Mucosa of stomach (tissue), 1 donor: ENCODE data around the gene GPHN.

Experiments
- H3K27me3 ChIP-seq: one replicate; pipeline ENCODE4 v1.7.0; 2013; ENCODE audit warnings: mild to moderate bottlenecking, low read length; ENCODE audit not compliant: control insufficient read depth, insufficient read depth
- H3K36me3 ChIP-seq: one replicate; pipeline ENCODE4 v1.7.0; 2013; ENCODE audit warnings: low read length; ENCODE audit not compliant: control insufficient read depth, insufficient read depth
- H3K4me1 ChIP-seq: one replicate; pipeline ENCODE4 v1.7.0; 2013; ENCODE audit warnings: mild to moderate bottlenecking, low read length; ENCODE audit not compliant: control insufficient read depth, insufficient read depth
- H3K4me3 ChIP-seq: one replicate; pipeline ENCODE4 v1.7.0; 2013; ENCODE audit warnings: low read length
- H3K9ac ChIP-seq: one replicate; pipeline ENCODE4 v1.7.0; 2013; ENCODE audit warnings: mild to moderate bottlenecking, low read length, moderate library complexity
- H3K9me3 ChIP-seq: one replicate; pipeline ENCODE4 v1.7.0; 2013; ENCODE audit warnings: mild to moderate bottlenecking, low read length, moderate library complexity; ENCODE audit not compliant: control insufficient read depth
- donor health status: Pancreatic carcinoma.

Gene GPHN

DNA sequence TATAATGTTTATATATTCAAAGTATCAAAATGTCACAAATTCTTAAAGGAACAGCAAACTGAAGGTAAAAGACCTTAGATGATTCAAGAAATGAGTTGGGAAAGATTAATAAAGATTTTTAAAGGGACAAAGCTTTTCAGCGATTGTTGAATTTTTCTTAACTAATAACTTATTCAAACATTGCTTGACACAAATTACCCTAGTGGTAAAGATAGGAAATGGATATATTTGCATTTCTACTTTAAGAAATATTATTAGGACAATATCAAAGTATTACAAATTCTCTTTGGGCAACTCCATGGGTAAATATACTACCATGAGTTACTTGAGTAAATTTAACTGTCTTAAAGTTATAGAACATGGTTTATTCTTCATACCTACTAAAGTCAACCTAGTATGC lies 415.3 kb downstream of the GPHN start:
- no peak overlapping the region for H3K9ac ChIP-seq
- no peak overlapping the region for H3K4me3 ChIP-seq
- H3K4me1 ChIP-seq, result no peaks in the 10 kb centered on the region
- H3K9me3 ChIP-seq, result no peaks in the 10 kb centered on the region
- H3K36me3 ChIP-seq, result no peaks in the 10 kb centered on the region
- H3K27me3 ChIP-seq, result no peaks in the 10 kb centered on the region

DNA sequence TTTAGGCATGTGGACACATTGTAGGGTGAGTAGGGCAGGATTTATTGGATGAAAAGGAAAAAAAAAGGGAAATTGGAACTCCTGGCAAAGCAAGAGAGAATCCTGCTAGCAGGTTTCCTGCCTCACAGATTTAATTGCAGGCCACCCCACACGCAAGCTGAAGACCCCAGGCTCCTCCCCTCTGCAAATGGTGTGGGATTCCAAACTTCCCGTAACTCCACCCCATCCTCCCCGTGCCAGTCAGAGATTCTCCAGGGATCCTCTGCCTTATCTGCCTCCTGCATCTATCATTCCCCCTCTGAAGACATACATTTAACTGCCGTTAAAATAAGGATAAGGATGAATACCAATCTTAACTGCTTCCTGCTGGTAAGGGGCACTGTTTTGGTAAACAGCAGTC lies 431.5 kb downstream of the GPHN start:
- Histone ChIP-seq H3K27me3 (no peaks in the 10 kb centered on the region), H3K9ac (no peak overlapping the region), H3K4me3 (no peak overlapping the region), H3K4me1 (no peaks in the 10 kb centered on the region), H3K9me3 (peaks cover 11% of the 10 kb centered on the region), H3K36me3 (no peaks in the 10 kb centered on the region)

- H3K9ac ChIP-seq, result no peak overlapping the region
- no peaks in the 10 kb centered on the region for H3K27me3 ChIP-seq
- no peaks in the 10 kb centered on the region for H3K4me1 ChIP-seq
- H3K9me3 ChIP-seq, result peaks cover 22% of the 10 kb centered on the region
- H3K36me3 ChIP-seq, result no peaks in the 10 kb centered on the region
- H3K4me3 ChIP-seq, result no peak overlapping the region
Measured at GRCh38 chr14:66944872-66945271, 436.9 kb downstream of the GPHN start.

GRCh38 chr14:66955159-66955558 lies 447.2 kb downstream of the GPHN start:
- H3K9ac ChIP-seq, result no peak overlapping the region
- H3K27me3 ChIP-seq, result no peaks in the 10 kb centered on the region
- H3K9me3 ChIP-seq, result peaks cover 4% of the 10 kb centered on the region

DNA sequence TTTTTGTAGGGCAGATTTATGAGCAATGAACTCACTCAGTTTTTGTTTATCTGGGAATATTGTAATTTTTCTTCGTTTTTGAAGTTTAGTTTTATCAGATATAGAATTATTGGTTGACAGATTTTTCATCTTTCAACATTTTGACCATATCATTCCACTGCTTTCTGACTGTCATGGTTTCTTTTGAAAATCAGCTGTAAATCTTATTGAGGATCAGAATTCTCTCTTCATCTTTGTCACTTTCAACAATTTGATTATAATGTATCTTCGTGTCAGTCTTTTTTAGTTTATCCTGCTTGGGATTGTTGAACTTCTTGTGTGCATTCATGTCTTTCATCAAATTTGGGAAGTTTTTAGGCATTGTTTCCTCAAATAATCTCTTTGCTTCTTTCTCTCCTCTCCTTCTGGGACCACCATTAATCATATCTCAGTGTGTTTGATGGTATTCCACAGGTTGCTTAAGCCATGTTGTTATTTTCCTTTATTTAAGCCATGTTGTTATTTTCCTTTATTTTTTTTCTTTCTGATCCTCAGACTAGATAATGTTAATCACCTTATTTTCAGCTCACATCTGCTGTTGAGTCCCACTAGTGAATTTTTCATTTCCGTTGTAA lies 451.6 kb downstream of the GPHN start:
- Histone ChIP-seq H3K4me1 (no peaks in the 10 kb centered on the region), H3K4me3 (no peak overlapping the region), H3K27me3 (no peaks in the 10 kb centered on the region), H3K9ac (no peak overlapping the region), H3K9me3 (peaks cover 4% of the 10 kb centered on the region), H3K36me3 (no peaks in the 10 kb centered on the region)

More at GRCh38 chr14:66955159-66955558, 447.2 kb downstream of the GPHN start:
- no peaks in the 10 kb centered on the region for H3K36me3 ChIP-seq
- no peak overlapping the region for H3K4me3 ChIP-seq
- no peaks in the 10 kb centered on the region for H3K4me1 ChIP-seq

DNA sequence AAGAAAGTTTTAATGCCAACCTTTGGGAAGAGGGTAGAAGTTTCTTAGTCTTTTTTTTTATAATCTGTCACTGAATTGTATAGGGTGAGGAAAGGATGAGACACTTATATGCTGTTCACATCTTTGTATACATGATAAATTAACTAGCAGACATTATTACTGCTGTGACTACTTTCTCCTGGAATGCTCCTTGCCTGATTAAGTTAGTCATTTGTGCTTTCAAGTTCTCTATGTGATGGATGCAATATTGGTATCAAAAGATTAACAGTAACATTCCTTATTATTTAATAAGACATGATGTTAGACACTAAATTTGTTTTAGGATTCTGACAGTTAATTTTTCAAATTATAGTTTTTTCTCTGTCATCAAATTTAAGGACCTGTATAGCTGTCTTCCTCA lies 457.9 kb downstream of the GPHN start:
- no peaks in the 10 kb centered on the region for H3K9me3 ChIP-seq
- no peaks in the 10 kb centered on the region for H3K27me3 ChIP-seq
- no peak overlapping the region for H3K9ac ChIP-seq
- no peaks in the 10 kb centered on the region for H3K36me3 ChIP-seq
- no peak overlapping the region for H3K4me3 ChIP-seq
- H3K4me1 ChIP-seq, result no peaks in the 10 kb centered on the region

DNA sequence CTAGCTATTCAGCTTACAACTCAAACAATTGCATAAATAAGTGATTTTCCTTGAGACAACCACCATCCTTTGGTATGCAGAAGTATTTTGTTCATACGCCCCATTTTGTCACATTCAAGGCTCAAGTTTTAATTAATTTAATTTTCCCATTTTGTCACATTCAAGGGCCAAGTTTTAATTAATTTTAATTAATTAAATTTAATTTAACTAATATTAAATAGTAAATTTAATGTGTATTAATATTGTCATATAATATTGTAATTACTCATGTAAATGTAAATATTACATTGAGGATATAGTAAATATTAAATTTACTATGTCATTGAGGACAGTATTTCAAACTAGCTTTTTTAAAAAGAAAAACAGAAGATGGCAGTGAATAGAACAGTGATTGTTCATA lies 464.5 kb downstream of the GPHN start:
- Histone ChIP-seq H3K27me3 (no peaks in the 10 kb centered on the region), H3K9me3 (no peaks in the 10 kb centered on the region), H3K4me3 (no peak overlapping the region), H3K36me3 (no peaks in the 10 kb centered on the region), H3K4me1 (no peaks in the 10 kb centered on the region), H3K9ac (no peak overlapping the region)

DNA sequence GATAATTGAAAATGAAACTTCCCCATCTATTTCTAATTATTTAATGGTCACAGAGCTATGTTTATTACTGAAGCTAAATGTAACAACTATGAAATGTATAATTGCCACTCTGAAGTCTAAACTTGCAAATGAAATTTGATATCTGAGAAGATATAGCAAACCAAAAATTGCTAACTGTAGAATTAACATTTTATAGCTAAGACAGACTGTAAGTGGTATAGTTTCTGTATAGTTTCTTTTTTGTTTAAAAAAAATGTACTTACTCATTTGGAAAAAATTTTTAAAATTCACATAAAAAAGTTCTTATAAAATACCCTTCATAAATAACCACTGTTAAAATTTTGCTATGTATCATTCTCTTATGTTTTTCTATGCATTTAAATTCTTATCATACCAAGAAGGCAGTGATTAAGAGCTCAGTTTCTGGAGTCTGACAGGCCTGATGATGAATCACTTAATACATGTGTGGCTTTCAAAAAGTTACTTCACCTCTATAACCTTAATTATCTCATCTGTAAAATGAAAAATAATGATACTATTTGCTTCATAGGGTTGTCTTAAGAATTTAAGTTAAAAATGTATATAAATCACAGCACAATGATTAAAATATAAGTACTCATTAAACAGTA lies 466.6 kb downstream of the GPHN start:
- Histone ChIP-seq H3K4me1 (no peaks in the 10 kb centered on the region), H3K9me3 (no peaks in the 10 kb centered on the region), H3K36me3 (no peaks in the 10 kb centered on the region), H3K9ac (no peak overlapping the region), H3K27me3 (no peaks in the 10 kb centered on the region), H3K4me3 (no peak overlapping the region)

DNA sequence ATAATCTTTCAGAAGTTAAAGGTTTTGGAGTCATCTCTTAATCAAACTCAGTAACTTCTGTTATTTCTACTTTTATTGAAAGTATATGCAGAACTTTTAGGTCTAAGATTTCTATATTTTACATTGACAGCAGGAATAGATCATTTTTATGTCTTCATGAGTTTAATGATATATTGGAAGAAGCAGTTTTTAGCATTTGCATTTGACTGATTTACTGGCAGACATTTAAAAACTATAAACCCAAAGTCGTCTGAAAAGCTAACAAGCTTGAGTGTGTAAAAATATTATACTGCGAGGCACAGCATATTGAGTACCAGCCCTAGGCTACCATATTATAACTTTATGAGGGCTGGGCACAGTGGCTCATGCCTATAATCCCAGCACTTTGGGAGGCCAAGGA lies 467.3 kb downstream of the GPHN start:
- H3K4me1 ChIP-seq, result no peaks in the 10 kb centered on the region
- H3K27me3 ChIP-seq, result no peaks in the 10 kb centered on the region
- H3K9ac ChIP-seq, result no peak overlapping the region
- no peak overlapping the region for H3K4me3 ChIP-seq
- no peaks in the 10 kb centered on the region for H3K9me3 ChIP-seq
- H3K36me3 ChIP-seq, result no peaks in the 10 kb centered on the region

- Histone ChIP-seq H3K4me1 (no peaks in the 10 kb centered on the region), H3K9ac (no peak overlapping the region), H3K9me3 (no peaks in the 10 kb centered on the region), H3K4me3 (no peak overlapping the region), H3K27me3 (no peaks in the 10 kb centered on the region), H3K36me3 (no peaks in the 10 kb centered on the region)
Measured at GRCh38 chr14:66979101-66979974, 471.4 kb downstream of the GPHN start.

DNA sequence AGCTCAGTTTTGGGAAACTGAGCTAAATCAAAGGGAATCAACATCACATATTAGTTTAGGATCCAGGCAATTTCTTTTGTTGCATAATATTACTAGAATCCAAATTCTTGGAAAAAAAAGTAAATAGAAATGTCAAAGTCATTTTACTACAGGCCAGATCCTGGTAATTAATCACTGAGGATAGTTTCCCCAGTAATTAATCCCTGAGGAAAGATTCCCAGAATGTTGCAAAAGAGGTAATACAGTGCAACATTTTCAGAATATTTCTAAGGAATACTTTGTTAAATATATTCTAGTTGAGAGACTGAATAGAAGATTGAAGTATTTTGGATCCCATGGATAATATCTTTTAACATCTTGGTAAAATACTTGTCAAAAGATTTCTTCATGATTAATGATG lies 474.3 kb downstream of the GPHN start:
- H3K4me1 ChIP-seq, result no peaks in the 10 kb centered on the region
- H3K4me3 ChIP-seq, result no peak overlapping the region
- no peaks in the 10 kb centered on the region for H3K36me3 ChIP-seq
- H3K9ac ChIP-seq, result no peak overlapping the region
- no peaks in the 10 kb centered on the region for H3K9me3 ChIP-seq
- no peaks in the 10 kb centered on the region for H3K27me3 ChIP-seq

DNA sequence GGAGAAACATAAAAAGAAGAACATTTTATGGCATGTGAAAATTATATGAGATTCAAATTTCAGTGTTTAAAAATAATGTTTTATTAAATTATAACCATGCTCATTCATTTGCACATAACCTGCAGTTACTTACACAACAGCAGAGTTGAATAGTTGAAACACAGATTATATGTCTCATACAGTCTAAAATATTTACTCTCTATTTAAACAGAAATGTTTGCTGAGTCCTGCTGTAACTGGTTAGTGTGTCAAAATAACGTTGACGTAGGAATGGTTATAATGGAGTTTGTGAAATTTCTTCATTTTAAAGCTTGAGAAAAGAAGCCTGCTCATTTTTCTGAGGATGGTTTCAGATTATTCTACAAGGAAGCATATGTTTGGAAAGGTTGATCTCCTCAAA lies 484.8 kb downstream of the GPHN start:
- Histone ChIP-seq H3K9ac (no peak overlapping the region), H3K4me1 (no peaks in the 10 kb centered on the region), H3K36me3 (no peaks in the 10 kb centered on the region), H3K9me3 (no peaks in the 10 kb centered on the region), H3K4me3 (no peak overlapping the region), H3K27me3 (no peaks in the 10 kb centered on the region)
